PFSK-1 (cell line): Measurements from ENCODE around the gene CYB5D1.
A peak's percentile ranks its signal among the peaks of the same experiment; 100 is the strongest.

ENCODE experiments used
- FOXP2 ChIP-seq: optimal IDR thresholded peaks from 2 replicates; pipeline ENCODE3; 2011; ENCODE audit warnings: borderline replicate concordance, control low read depth, inconsistent platforms; ENCODE audit not compliant: insufficient read depth; ENCODE audit errors: extremely low read length, extremely low read depth
- POLR2AphosphoS5 ChIP-seq: IDR thresholded peaks from 2 replicates; pipeline ENCODE4 v1.6.1; 2012; ENCODE audit warnings: low read depth, mild to moderate bottlenecking, control low read depth, low read length, moderate library complexity
- REST ChIP-seq, 2 experiments: IDR thresholded peaks; 2 replicates each; pipeline versions ENCODE4 v1.6.1 to v1.8.0; 2011 to 2012; ENCODE audit warnings: low read depth in 2 of 2, low read length in 2 of 2, control low read depth in 1 of 2, inconsistent platforms in 1 of 2, mild to moderate bottlenecking in 1 of 2, moderate library complexity in 1 of 2; ENCODE audit not compliant: insufficient read depth in 1 of 2
- SIN3A ChIP-seq: IDR thresholded peaks from 2 replicates; pipeline ENCODE4 v1.6.1; 2012; ENCODE audit warnings: mild to moderate bottlenecking, low read length, moderate library complexity, borderline replicate concordance; ENCODE audit not compliant: insufficient read depth
- TAF1 ChIP-seq: IDR thresholded peaks from 2 replicates; pipeline ENCODE4 v1.6.1; 2012; ENCODE audit warnings: low read length, control low read depth, borderline replicate concordance; ENCODE audit not compliant: insufficient read depth

The CYB5D1 gene

GRCh38 chr17:7883781-7884386 lies 26.1 kb downstream of the CYB5D1 start:
- TF ChIP-seq POLR2AphosphoS5 = no peak
- TF ChIP-seq REST (IDR thresholded peaks at IDR 0.05; ENCODE audit: insufficient read depth in 1 of 2, low read depth in 2 of 2, low read length in 2 of 2) = no peak
- TF ChIP-seq SIN3A = 0 out of 2 replicates have a peak, but pooled peaks have one; percentile 21

- no peak for TF ChIP-seq FOXP2
- no peak for TF ChIP-seq REST (IDR thresholded peaks at IDR 0.05; ENCODE audit: insufficient read depth in 1 of 2, low read depth in 2 of 2, low read length in 2 of 2)
- TF ChIP-seq TAF1 = no peak
- TF ChIP-seq POLR2AphosphoS5 = no peak
- TF ChIP-seq SIN3A = no peak
Measured at GRCh38 chr17:7884581-7885366, 27.0 kb downstream of the CYB5D1 start.

GRCh38 chr17:7885367-7886226 lies 27.8 kb downstream of the CYB5D1 start:
- TF ChIP-seq SIN3A (peak; percentile 99; the same call in 1 of the 2 replicates), REST (IDR thresholded peaks at IDR 0.05; ENCODE audit: insufficient read depth in 1 of 2, low read depth in 2 of 2, low read length in 2 of 2) (peak in 1 of 2 experiments; percentile 49; a peak in 1 of 4 replicates), FOXP2 (peak; percentile 92), TAF1 (peak; percentile 85), POLR2AphosphoS5 (peak; percentile 79)

- TF ChIP-seq FOXP2 (no peak), POLR2AphosphoS5 (no peak; the same call in 1 of the 2 replicates), REST (IDR thresholded peaks at IDR 0.05; ENCODE audit: insufficient read depth in 1 of 2, low read depth in 2 of 2, low read length in 2 of 2) (no peak), SIN3A (no peak; the same call in 1 of the 2 replicates), TAF1 (no peak)
Measured at GRCh38 chr17:7886227-7887037, 28.6 kb downstream of the CYB5D1 start.
